GM21737 (cell line): ENCODE data around the gene CD22.

Experiments
- ATAC-seq: cut with Tn5 transposase; IDR thresholded peaks from one replicate; pipeline ENCODE4 v1.9.1; 2021; ENCODE audit warnings: mild to moderate bottlenecking, moderate library complexity; ENCODE audit not compliant: unreplicated experiment

CD22 gene

GRCh38 chr19:35381318-35381717, 52.3 kb downstream of the CD22 start:
- no peak for ATAC-seq

- no peak for ATAC-seq
Observed at GRCh38 chr19:35381926-35382325, 52.9 kb downstream of the CD22 start.

DNA sequence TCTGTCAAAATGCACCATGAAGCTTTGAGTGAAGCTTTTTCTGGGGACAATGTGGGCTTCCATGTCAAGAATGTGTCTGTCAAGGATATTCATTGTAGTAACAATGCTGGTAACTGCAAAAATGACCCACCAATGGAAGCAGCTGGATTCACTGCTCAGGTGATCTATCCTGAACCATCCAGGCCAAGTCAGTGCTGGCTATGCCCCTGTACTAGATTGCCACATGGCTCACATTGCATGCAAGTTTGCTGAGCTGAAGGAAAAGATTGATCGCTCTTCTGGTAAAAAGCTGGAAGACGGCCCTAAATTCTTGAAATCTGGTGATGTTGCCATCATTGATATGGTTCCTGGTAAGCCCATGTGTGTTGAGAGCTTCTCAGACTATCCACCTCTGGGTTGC, 54.5 kb downstream of the CD22 start:
- ATAC-seq, result no peak

DNA sequence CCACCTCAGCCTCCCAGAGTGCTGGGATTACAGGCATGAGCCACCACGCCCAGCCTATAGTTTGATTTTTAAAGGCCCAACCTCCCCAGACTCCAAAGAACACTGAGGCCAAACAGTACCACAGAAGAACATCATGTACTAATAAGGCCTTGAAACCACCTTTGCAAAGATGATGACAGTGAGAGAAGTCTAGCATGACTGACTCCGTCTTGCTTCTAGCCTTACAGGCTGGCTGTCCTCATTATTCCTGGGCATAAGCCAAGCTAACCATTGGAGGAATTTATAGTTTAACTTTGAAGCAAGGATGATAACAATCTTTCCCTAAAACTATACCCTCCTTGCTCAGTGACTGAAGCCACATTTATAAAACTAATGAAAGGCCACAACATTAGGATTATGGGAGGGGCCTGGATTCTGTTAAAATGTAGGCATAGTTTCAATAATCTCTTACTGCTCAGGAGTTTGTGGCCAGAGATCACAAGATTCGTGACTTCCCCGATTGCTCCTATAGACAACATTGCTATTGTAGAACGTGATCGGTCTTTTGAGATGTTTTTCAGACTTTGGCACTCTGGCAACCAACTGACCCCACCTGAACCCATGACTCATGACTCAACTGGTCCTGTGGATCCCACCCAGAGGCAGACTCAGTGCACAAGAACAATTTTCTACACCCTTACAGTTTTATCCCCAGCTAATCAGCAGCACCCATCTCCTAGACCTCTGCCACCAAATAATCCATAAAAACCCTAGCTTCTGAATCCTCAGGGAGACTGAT, 59.5 kb downstream of the CD22 start:
- ATAC-seq, result no peak

GRCh38 chr19:35389192-35389861, 60.3 kb downstream of the CD22 start:
- ATAC-seq, result no peak

GRCh38 chr19:35392742-35393715, 64.0 kb downstream of the CD22 start:
- ATAC-seq, result no peak

DNA sequence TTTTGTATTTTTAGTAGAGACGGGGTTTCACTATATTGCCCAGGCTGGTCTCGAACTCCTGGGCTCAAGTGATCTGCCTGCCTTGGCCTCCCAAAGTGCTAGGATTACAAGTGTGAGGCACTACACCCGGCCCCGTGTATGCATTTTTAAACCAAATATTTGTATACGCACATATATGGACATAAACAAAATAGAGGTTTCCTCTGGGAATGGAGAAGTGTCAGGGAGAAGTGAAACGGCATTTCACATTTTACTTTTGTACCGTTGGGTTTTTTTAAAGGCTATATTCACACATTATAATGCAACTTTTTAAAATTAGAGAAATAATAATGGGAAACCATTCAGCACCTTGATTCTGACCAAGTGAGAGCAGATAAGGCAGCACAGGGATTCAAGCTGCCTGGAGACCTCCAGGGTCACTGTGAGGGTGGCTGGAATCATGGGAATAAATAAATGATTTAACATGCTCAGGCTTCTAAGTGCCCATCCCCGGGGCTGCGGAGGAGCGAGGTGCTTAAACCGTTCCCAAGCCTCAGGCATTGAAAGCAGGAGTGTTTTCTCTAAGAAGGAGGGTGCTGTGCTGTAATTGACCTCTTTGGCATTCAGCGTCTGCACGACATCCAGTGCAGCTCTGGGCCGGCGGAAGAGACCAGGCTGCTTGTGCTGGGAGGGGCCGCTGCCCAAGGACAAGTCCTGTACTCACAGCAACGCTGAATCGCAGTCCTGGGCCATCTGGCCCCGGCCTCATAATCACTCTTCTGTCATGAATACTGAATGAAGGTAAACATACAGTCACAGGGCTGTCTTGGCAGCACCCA, 66.6 kb downstream of the CD22 start:
- no peak for ATAC-seq

- ATAC-seq, result no peak
Observed at GRCh38 chr19:35396240-35396885, 67.4 kb downstream of the CD22 start.
